ENCODE data around the gene SAMSN1. TPM values are rescaled to one million over a fixed set of nuclear protein-coding genes. Genes with fewer than 3 reads are reported as not detected.

SAMSN1 gene
- total RNA-seq, 4 donors from 2014 or later: 1.3 to 7.4 (median 1.9) TPM

DNA sequence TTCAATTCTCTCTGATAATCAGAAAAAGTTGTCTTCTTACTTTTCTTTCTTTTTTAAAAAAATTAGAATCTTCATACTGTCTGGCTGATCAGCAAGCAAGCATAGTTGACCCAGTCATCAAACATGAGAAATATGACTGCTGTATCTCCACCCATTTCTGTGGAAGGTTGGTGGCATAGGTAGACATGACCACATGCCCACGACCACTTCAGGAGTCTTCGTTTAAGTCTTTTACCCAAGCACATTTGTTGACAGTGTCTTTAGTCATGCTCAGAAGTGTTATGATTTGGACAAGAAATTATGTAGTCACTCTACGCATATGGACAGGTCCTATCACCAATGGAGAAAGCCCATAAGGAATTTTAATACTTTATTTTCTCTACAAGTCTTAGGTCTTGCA, 88.4 kb downstream of the SAMSN1 start:
- WGBS, 2 donors: 83 to 86% methylated on average over 3 of the region's 3 CpGs
- Histone ChIP-seq H3K36me3 (no peaks in the 10 kb centered on the region), H3K9me3 (no peaks in the 10 kb centered on the region), H3K27me3 (no peaks in the 10 kb centered on the region), H3K4me1 (no peaks in the 10 kb centered on the region), H3K4me3 (replicated peaks in 1 of 3) (no peak overlapping the region), H3K27ac (no peak overlapping the region)
- no peak for DNase-seq
- intact Hi-C loops (cut with DNase I): no loop called here
- TF ChIP-seq, protein P1, sequence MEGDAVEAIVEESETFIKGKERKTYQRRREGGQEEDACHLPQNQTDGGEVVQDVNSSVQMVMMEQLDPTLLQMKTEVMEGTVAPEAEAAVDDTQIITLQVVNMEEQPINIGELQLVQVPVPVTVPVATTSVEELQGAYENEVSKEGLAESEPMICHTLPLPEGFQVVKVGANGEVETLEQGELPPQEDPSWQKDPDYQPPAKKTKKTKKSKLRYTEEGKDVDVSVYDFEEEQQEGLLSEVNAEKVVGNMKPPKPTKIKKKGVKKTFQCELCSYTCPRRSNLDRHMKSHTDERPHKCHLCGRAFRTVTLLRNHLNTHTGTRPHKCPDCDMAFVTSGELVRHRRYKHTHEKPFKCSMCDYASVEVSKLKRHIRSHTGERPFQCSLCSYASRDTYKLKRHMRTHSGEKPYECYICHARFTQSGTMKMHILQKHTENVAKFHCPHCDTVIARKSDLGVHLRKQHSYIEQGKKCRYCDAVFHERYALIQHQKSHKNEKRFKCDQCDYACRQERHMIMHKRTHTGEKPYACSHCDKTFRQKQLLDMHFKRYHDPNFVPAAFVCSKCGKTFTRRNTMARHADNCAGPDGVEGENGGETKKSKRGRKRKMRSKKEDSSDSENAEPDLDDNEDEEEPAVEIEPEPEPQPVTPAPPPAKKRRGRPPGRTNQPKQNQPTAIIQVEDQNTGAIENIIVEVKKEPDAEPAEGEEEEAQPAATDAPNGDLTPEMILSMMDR (IDR thresholded peaks at IDR 0.05): no peak
- TF ChIP-seq POLR2A (IDR thresholded peaks at IDR 0.05): no peak

DNA sequence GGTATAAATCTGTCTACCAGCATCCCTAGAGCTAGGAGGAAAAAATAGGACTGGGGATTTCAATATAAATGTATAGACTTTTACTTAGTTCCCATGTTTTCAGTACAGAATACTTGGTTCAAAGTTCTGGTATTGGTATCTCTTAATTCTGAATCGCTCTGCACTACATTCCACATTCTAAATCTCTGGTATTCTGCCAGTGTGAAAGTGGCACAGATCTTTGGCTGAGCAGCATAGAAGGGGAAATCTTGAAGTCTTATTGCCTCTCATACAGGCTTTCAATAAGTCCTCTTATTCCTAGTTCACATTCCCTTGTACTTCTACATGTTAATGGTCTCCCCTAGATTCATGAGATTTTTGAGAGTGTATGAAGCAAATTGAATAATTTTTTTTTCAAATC, 89.2 kb downstream of the SAMSN1 start:
- H3K27ac ChIP-seq: no peak overlapping the region
- TF ChIP-seq POLR2A (IDR thresholded peaks at IDR 0.05): no peak
- TF ChIP-seq, protein P1 (IDR thresholded peaks at IDR 0.05): no peak
- WGBS, 2 donors: 58% methylated on average over 1 of the region's 1 CpG
- no peaks in the 10 kb centered on the region for H3K27me3 ChIP-seq
- no peak overlapping the region for H3K4me3 ChIP-seq (replicated peaks in 1 of 3)
- intact Hi-C loops (cut with DNase I): no loop called here
- no peak for DNase-seq
- no peaks in the 10 kb centered on the region for H3K36me3 ChIP-seq
- H3K4me1 ChIP-seq: no peaks in the 10 kb centered on the region
- no peaks in the 10 kb centered on the region for H3K9me3 ChIP-seq

DNA sequence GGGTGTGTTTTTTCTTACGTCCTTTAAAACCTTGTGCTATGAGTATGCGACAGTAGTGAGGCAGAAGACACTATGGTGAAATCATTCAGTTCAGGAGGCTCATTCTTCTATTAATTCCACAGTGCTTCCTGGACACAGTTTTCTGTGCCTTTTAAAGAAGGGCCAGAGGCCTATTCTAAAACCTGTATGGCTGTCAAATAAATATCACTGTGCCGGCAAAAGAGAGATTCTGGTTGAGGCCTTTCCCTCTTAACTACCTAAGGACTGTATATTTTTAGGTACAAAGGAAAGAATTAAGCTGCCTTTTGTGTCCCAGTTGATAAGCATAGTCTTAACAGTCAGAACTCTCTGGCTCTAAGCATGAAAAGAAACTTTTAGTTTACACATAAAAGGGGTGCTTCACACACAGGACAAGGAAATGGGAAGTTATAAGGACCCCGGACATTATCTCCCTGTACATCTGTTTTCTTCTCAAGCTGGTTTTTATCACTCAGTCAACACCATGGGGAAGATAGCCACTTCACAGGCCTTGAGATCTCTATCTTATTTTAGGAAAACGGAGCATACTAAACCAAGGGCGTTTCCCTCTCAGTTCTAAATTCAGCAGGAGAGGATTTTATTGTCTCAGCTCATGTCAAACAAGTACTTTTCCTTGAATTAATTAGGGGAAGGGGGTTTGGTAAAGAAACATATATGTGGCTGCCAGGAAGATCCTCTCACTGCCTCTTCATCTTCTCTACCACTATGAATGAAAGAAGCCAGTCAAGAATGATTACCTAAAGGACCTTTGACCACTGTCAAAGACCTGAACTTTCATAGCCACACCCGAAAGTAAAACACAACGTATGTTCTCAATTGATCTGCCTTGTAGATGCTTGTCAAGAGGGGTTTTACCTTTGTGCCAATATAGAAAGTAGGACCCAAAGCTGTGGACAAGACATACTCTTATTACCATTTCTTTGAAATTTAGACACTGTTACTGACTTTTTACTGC, 91.8 kb downstream of the SAMSN1 start:
- H3K27me3 ChIP-seq: no peaks in the 10 kb centered on the region
- H3K9me3 ChIP-seq: no peaks in the 10 kb centered on the region
- WGBS, 2 donors: 60 to 61% methylated on average over 8 of the region's 8 CpGs
- intact Hi-C loops (cut with DNase I): no loop called here
- no peak for DNase-seq
- no peaks in the 10 kb centered on the region for H3K4me1 ChIP-seq
- H3K27ac ChIP-seq: no peak overlapping the region
- TF ChIP-seq, protein P1 (IDR thresholded peaks at IDR 0.05): no peak
- no peak for TF ChIP-seq POLR2A (IDR thresholded peaks at IDR 0.05)
- H3K4me3 ChIP-seq (replicated peaks in 1 of 3): no peak overlapping the region
- H3K36me3 ChIP-seq: no peaks in the 10 kb centered on the region

DNA sequence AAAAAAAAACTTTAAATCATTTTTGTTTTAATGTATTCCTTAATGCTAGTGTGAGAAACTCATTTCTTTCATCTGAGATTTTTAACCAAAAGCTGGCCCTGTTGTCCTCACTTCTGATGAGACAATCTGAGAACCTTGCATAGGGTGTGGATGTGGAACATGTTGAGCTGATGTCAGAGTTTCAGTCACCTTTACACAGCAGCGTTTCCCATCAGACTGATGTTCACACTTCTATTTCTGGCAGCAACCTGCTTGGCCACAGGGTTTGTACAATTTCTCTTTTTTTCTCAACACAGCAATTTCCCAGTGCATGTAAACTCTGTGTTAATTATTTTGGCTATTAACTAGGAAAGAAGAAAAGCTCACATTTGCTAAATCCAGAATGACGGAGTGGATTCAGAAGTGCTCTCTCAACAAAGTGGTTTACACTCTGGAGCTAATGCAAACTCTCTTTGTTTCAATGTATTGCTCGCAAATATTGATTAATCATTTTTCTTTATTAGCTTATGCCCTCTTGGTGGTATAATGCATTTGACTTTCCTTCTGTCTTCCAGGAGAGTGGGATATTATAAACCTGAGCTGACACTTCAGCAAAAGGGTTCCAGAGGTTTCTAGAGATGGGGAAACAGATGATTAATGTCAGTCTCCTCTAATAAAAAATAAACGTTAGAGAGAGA, 92.6 kb downstream of the SAMSN1 start:
- TF ChIP-seq POLR2A (IDR thresholded peaks at IDR 0.05): no peak
- TF ChIP-seq, protein P1 (IDR thresholded peaks at IDR 0.05): no peak
- no peaks in the 10 kb centered on the region for H3K27me3 ChIP-seq
- no peaks in the 10 kb centered on the region for H3K9me3 ChIP-seq
- H3K4me3 ChIP-seq (replicated peaks in 1 of 3): no peak overlapping the region
- WGBS, 2 donors: 66 to 73% methylated on average over 4 of the region's 4 CpGs
- no peak overlapping the region for H3K27ac ChIP-seq
- H3K36me3 ChIP-seq: no peaks in the 10 kb centered on the region
- DNase-seq: no peak
- H3K4me1 ChIP-seq: no peaks in the 10 kb centered on the region
- intact Hi-C loops (cut with DNase I): no loop called here
